Measurements from ENCODE around the gene TMC1. TPM values are rescaled to one million over a fixed set of nuclear protein-coding genes. Genes with fewer than 3 reads are reported as not detected.
A peak's percentile ranks its signal among the peaks of the same experiment; 100 is the strongest.
"Not testable (repeated sequence)": the region's sequence is repeated elsewhere in the genome, so short reads cannot be mapped to it uniquely, and the experiment has no call there.

Gene TMC1
- 0.29 TPM in 1 of 2 replicates, not detected in the other for total RNA-seq (2014; rRNA removed; shearing (Covaris generic))

- not testable (repeated sequence) for DNase-seq (ENCODE audit: low read depth)
These were observed at the start of gene TMC1 for GRCh38 chr9:72521416-72521815. TMC1 (plus strand) TSS chr9:72521608; CDS start chr9:72648649, 127,041 bp downstream.

DNA sequence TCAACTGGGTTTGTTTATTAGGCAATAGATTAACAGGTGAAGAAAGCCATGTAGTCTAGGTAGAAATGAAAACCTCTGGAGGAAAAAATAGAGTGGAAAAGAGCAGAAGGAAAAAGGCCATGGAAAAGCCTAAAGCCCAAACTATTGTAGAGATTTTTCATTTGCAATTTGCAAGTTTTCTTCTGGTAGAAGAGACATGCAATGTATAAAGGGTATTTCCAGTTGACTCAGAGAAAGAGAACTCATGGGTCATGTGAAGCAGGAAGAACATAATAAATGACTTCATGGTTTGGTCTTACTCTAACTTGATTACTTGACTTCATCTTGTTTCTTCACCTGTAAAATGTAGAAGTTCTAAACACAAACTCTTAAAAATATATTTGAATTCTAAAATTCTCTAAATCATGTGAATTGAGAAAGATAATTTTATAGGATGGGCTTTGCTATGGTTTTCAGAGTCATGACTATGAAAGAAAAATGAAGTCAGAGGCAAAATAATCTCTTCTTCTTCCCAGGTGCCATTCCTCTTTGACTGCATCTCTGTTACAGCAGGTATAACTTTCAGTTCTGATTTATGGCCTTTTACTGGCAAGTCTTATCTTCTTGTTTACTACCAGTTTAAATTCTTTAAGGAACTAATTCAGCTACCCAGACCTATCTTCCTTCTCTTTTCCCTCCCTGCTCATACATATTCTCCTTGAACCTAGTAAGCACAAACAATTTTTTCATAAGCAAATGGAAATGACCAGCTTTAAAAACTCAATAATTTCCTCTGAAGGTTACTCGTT lies 47.7 kb upstream of the TMC1 start:
- DNase-seq (ENCODE audit: low read depth) = peak; percentile 55

- no peak for DNase-seq (ENCODE audit: low read depth)
These were observed 46.7 kb upstream of the TMC1 start for GRCh38 chr9:72474676-72475075.

- DNase-seq (ENCODE audit: low read depth) = no peak
These were observed 45.3 kb upstream of the TMC1 start for GRCh38 chr9:72476100-72476499.

- DNase-seq (ENCODE audit: low read depth) = peak; percentile 85
These were observed 44.6 kb upstream of the TMC1 start for GRCh38 chr9:72476617-72477437.

GRCh38 chr9:72477930-72478518 lies 43.4 kb upstream of the TMC1 start:
- DNase-seq (ENCODE audit: low read depth) = peak; percentile 86

- DNase-seq (ENCODE audit: low read depth) = peak; percentile 40
These were observed 42.4 kb upstream of the TMC1 start for GRCh38 chr9:72478966-72479365.

- DNase-seq (ENCODE audit: low read depth) = not testable (repeated sequence)
These were observed 41.1 kb upstream of the TMC1 start for GRCh38 chr9:72480261-72480660.

DNA sequence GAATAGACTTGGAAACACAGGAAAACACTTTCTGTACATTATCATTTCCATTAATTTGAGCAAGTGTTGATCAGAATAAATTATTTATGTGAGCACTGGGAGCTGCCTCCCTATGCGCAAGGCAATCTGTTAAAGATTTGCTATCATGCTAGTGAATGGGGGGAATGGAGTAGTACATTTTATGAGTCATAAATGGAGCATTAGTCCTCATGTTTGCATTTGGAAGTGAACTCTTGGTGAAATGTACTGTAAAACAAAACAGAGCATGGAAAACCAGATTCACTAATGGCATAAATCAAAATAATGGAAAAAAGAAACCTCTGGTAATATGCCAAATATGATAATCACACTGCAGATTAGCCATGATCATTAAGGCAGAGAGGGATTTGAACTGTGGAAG lies 40.5 kb upstream of the TMC1 start:
- no peak for DNase-seq (ENCODE audit: low read depth)

DNA sequence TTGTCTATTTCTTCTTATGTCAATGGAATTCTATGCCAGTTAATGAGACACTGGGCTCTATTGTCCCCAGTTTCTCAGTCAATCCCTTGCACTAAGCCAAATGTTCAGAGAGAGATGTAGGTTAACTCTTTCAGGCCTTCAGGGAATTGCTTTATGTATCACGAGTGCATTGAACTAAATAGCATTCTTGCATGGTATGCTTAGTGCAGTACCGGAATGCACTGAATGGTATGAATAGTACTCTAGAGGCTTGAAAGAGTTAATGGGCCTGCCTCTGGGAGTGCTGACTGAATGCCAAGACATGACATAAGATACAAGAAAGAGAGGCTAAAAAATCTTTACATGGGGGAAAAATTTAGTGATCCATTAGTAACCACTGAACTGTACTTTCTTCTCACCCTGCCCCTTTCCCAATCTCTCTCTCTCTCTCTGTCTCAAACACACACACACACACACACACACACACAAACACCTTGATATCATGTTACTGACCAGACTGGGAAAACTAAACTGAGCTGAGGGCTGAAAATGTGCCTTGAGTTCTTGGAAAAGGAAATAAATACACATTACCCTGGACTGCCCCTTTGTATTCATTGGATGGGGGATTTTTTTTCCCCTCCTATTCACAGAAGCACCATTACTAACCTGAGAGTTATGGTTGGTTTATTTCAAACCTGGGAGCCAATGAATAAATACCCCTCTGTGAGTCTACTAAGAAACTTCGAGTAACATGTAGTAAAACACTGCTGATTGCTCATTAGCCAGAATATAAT lies 35.4 kb upstream of the TMC1 start:
- peak; percentile 49 for DNase-seq (ENCODE audit: low read depth)

DNA sequence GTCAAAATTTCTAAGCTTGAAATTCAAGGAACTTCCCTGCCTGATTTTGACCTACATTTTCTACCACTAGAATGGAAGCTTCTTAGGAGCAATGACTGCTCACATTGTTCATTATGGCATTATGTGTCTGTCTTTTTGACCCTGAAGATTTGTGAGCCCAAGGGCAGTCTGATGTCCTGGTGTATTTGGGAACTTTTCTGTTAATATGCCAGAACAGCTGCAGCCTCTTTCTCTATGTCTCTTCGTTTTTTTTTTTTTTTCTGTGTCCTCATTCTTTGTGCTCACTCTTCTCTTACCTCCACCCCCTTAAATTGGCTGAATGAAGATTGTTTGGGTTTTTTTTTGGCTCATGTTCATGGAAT lies 34.8 kb upstream of the TMC1 start:
- DNase-seq (ENCODE audit: low read depth) = no peak

GRCh38 chr9:72487665-72488064 lies 33.7 kb upstream of the TMC1 start:
- DNase-seq (ENCODE audit: low read depth) = not testable (repeated sequence)

DNA sequence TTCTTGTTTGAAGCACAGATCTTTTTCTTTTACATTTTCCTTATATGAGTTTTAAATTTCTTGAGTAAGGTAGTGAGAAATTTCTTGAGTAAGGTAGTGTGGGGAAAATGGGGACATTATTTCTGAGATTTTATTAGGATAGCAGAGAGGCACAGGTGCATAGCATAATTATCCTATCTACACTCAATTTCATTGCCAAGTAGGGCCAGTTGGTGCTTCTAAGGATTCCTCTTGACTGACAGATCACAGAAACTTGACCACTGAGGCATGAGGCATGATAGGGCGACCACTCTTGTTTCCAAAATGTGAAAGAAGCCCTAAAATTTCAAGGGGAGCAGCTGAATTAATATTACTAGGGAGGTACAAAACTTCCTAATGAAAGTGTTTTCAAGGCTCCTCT lies 31.4 kb upstream of the TMC1 start:
- no peak for DNase-seq (ENCODE audit: low read depth)

DNA sequence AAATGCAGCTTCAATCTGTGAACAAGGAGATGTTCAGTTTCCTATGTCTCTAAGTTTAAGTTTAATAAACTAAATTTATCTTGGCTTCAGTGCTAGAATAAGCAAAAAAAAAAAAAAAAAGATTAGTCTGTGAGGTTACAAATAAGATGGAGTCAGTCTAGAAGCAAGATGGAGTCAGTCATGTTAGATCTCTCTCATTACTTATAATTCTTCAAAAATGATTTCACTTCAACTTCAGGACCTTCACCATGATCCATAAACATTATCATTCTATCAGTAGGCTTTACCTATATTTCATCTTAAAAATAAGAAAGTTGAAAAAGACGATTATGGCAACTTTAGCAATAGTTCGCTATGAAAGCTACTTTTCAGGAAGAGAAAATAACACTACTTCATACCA lies 30.2 kb upstream of the TMC1 start:
- no peak for DNase-seq (ENCODE audit: low read depth)

GRCh38 chr9:72494051-72494450 lies 27.4 kb upstream of the TMC1 start:
- DNase-seq (ENCODE audit: low read depth) = no peak

DNA sequence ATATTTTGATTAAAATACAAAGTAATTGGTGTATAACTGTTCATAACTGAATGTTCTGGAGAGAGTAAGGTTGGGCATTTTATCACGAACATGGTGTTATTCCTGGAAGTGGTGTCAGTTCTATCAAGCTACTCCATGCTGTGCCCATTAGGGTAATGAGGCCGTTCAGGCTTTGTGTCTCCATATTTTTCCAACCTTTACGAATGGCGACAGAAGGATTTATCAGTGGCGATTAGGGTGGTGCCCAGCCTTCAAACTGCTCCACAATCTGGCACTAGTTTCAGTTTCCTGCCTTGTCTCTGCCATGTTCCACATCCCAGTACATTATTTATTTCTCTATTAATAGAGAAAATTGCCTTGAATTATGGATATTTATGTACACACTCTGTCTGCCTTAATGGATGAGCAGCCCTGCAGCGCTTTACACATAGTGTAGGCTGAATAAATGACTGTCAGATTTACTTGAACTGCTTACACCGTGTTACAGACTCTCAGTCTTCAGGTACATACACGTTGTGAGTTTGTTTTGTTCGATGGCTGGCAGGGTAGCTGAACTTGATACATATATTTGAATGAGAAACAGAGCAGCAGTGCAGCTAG lies 23.9 kb upstream of the TMC1 start:
- no peak for DNase-seq (ENCODE audit: low read depth)

GRCh38 chr9:72506615-72507014 lies 14.8 kb upstream of the TMC1 start:
- no peak for DNase-seq (ENCODE audit: low read depth)

DNA sequence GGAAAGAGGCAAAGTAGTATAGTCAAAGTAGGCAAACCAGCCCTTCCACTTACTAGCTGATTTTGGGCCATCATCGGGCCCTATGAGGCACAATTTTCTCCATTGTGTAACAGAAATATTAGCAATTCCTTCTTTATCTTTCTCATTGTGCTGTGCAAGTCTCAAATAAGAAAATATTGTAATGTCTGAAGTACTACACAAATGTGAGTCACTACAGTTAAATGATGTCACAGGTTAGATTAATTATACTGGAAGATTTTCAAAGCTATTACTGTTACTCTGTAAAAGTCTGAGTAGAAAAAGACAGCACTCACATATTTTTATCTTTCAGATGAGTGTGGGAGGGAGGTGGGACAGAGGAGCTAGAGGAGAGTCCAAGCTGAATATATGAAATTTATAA lies 12.4 kb upstream of the TMC1 start:
- DNase-seq (ENCODE audit: low read depth) = peak; percentile 18

GRCh38 chr9:72509635-72510034 lies 11.8 kb upstream of the TMC1 start:
- peak; percentile 42 for DNase-seq (ENCODE audit: low read depth)

DNA sequence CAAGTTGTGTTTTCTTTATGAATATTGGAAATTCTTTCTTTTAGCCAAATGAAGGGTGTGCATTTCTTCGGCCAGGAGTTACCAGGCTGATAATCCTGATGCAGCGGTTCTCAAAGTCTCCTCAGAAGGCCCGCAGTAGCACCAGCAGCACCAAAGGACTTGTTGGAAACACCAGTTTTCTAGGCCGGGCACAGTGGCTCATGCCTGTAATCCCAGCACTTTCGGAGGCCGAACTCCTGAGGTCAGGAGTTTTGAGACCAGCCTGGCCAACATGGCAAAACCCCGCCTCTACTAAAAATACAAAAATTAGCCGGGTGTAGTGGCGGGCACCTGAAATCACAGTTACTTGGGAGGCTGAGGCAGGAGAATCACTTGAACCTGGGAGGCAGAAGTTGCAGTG lies 397 bp upstream of the TMC1 start:
- DNase-seq (ENCODE audit: low read depth) = not testable (repeated sequence)

DNA sequence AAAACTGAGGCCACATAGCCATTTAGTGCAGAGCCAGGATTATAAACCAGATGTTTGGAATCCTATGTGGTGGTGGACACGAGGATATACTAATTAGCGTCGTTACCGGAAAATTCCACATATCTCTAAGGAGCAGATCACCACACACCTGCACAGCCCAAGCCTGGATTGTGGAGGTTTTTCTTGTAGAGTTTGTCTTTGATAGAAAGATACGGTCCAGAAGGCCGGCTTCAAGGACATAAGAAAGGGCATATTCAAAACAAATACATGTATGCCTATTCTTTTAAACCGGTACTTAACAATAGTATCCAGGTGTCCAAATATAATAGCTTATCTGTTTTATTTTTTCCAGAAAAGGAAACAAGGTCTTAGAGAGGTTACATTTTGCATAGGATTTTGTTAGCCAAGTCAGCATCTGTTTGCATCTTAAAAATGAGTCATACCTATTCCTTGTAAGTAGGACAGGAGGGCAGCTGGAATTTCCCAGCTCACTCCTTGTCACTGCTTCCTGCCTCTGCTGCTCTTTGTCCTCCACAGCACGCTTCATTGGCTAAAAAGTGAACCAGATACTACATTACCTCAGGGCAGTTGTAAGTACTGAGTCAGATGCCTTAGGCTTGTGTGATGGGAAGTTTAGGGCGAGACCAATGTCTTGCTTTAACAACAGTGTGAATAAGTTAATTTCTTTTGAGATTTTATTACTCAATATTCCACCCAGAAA lies 3.6 kb downstream of the TMC1 start:
- peak; percentile 98 for DNase-seq (ENCODE audit: low read depth)
